SK-N-DZ (cell line): ENCODE measurements around the gene CDKAL1. TPM values are rescaled to one million over a fixed set of nuclear protein-coding genes. Genes with fewer than 3 reads are reported as not detected.
"Not testable (repeated sequence)": the region's sequence is repeated elsewhere in the genome, so short reads cannot be mapped to it uniquely, and the experiment has no call there.

Source experiments
- DNase-seq: peaks from one replicate; pipeline ENCODE4 v3.0.0-alpha.2; 2015; ENCODE audit warnings: low spot score
- polyA plus RNA-seq, 2 experiments: library from polyadenylated mRNA; depleted of rRNA; stranded (reverse); fragments of >200 nt; gene quantifications; 2 replicates each; pipeline ENCODE4 v1.2.3, GENCODE V29; 2014

The CDKAL1 gene
- polyA plus RNA-seq (2014; cell fraction: cytosol; rRNA removed) = 16.3 and 16.8 TPM in 2 replicates
- 5.8 and 12.5 TPM in 2 replicates for polyA plus RNA-seq (2014; cell fraction: nucleus; rRNA removed)

DNA sequence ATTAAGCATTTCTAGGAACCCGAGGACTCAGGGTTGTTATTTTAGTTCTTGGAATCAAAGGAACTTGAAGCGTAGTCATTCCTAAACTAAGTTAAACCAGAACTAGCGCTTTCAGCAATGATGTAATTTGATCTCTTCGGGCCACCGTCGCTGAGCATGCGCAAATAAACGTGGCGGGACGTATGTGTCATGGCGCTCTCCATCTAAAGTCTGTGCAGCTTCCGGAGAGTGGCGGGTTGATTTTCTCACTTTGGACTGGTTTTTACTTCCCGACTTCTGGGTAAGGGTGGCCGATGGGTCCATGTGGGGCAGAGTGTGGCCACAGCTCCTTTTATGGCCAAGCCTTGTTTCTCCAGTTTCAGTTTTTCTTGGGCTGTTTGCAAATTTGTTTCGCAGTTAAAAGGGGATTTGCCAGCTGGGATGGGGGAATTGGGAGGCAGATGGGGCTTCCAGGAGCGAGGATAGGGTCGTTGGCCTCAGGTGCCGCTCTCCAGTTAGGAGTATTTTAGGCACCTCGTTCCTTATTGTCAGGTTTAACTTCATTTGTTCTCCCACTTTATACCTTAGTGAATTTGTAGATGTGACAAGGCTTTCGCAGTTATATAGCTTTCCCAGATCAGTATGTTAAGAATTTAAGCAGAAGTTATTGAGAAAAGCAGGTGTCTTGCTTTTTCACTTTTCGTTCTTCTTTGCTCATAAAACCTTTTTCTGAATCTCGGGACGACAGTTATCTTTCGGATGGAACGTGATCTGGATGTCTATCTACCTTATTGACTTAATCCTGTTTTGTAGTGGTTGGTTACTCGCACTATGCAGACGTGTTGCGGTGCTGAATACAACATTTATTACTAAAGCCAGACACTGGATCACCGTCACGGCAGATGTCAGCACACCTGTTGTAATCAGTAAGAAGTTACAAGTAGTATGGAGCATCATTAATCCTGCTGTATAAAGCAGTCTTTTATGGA is at the start of gene CDKAL1:
Gene CDKAL1, plus strand, starts transcription at position 163 of the 968 bp plus-strand sequence. CDS start 11,894 bp downstream, outside the sequence.
- peak; percentile 93 for DNase-seq

DNA sequence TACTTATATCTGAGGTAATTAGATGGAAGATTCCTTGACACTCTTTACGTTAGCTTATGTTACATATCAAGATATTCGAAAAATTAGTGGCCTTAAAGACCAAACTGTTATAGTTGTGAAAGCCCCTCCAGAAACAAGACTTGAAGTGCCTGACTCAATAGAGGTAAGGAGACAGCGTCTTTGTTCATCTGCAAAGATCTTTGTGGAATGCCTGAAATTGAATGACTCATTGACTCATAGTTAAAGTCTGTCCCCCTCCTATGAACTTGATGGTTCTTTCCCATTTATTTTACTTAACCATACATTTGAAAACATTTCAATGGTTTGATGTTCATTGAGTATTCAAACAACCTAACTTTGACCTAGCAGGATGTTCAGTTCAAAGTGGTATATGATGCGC is 47.6 kb upstream of the CDKAL1 start:
- DNase-seq = no peak

DNA sequence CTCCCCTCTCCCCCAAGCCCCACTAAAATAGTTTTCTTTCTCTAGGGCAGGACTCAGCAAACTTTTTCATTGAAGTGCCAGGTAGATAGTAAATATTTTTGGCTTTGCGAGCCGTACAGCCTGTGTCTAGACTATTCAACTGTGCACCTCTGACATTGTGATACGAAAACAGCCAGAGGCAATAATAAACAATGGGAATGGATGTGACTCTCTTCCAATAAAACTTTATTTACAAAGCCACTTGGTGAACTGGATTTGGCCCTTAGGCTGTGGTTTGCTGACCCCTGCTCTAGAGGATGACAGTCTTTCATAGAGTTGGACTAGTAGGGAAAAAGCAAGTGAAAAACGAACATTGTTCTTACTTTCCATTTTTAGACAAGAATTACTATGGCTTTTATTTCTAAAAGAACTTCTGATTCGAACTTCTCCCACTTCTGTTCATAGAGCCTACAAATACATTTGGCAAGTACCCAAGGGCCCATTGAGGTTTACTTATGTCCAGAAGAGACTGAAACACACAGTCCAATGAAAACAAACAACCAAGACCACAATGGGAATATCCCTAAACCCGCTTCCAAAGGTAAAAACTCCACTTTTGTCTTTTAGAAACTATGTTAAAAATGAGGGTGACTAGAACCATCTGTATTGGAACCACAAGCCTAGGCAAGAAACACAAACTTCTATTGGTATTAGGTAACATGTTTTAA is 46.4 kb upstream of the CDKAL1 start:
- DNase-seq = no peak

DNA sequence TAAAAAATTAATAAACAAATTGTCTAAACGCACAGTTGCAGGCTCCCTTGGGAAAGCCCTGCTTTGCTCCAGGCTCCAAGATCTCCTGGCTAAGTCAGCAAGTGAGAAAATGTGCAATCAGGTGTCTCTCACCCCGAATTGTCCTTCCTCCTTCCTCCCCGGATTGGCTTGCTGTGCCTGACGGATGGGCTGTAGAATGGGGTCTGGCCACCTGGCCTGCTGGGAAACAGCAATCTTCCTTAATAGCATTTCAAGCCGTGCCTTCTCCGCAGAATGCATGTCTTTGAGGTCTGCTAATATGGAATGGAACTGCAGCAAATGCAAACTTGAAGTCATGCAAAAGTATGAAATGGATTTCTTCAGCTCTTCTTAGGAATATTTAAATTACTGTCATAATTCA is 43.7 kb upstream of the CDKAL1 start:
- no peak for DNase-seq

DNA sequence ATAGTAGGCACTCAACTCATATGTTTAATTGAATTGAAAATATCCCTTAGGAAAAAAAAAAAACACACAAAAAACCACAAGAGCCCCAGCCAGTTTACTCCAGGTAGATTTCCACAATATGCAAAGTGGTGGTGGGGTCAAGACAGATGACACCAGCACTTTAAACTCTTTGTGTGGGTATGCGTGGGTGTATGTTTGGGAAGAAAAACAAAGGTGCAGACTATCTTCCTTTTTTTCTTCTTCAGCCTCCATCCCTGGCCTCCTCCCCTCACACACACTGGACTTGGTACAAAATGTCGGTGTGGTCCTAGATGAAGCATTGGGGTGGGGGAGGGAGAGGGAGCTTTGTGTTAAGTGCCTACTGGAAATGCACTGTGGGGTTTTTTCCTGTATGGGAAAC is 42.2 kb upstream of the CDKAL1 start:
- DNase-seq = no peak

DNA sequence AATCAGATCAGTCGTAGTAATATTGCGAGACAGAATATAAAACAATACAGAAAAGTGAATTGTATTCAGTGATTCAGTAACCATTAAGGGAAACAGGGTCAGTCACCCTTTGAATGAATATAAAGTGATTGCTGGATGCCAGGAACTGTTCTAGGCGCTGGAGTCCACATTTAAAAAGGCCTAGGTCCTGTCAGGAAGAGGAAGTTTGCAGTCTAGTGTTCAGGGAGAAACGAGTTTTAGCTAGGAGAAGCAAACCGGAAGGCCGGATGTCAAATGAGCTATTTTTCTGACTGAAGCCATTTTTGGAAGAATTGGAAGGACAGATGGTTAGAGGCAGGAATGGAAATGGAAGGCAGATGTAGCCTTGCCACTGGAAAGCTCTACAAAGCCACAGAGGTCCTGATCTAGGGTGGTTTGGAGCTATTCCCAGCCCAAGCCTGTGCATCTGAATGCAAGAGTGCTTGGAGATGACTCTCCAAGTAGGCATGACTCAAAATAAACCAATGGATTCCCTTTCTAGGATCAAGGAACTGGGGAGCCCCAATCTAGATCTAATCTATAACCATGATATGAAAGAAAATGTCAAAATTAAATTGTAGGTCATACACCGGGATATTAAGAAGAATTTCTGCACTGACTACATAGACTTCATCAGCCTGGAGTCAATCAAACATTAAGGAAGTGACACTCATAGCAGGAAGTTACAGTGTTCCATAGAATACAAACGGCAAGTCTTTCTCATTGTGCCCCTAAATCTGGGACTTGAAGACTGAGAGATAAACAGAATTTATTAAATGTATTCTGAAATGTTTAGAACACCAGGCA is 36.8 kb upstream of the CDKAL1 start:
- no peak for DNase-seq

DNA sequence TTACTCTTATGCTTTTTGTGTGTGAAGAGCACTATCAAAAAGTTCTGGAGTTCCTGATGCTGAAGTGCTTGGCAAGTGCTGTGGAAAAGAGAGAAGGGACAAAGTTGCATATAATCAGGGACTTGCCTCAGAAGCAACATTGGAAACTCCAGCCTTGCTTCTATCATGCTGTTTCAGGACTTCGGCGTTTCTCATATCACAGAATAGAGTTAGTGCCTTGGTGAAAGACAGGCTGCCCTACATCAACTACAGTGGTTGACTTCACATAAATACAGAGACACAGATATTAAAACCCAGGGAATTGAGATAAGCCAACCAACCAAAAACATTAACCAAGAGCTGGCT is 36.2 kb upstream of the CDKAL1 start:
- DNase-seq = no peak

DNA sequence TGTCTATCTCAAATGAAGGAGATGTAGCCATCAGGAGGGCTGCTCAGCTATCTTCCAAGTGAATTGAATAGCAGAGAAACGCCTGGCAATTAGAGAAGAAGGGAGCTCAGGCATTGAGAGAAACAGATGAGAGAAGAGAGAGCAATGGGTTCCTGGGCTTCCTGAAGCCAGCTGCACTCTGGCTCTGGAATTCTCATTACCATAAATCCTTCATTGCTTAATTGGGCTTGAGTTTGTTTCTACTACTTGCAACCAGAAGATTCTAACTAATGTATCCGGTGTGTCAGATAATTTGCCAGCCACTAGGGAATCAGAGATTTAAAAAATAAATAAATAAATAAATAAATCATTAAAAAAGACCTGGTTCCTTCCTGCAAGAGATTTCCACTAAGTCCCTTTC is 25.0 kb upstream of the CDKAL1 start:
- no peak for DNase-seq

DNA sequence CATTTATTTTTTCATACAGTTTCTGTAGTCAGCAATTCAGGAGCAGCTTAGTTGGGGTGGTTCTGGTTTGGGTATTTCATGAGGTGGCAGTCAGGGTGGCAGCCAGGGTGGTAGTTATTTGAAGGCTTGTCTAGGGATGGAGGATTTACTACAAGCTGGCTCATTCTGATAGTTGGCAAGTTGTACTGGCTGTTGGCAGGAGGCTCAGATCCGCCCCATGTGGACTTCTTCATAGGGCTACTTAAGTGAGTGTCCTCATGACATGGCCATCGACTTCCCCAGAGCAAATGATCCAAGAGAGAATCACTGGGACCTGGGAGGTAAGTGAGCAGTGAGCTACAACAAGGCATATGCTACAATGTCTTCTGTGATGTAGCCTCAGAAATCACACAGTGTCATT is 22.4 kb upstream of the CDKAL1 start:
- no peak for DNase-seq

DNA sequence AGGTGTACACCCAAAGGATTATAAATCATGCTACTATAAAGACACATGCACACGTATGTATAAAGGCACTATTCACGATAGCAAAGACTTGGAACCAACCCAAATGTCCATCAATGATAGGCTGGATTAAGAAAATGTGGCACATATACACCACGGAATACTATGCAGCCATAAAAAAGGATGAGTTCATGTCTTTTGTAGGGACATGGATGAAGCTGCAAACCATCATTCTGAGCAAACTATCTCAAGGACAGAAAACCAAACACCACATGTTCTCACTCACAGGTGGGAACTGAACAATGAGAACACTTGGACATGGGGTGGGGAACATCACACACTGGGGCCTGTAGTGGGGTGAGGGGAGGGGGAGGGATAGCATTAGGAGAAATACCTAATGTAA is 9.0 kb upstream of the CDKAL1 start:
- DNase-seq = not testable (repeated sequence)

DNA sequence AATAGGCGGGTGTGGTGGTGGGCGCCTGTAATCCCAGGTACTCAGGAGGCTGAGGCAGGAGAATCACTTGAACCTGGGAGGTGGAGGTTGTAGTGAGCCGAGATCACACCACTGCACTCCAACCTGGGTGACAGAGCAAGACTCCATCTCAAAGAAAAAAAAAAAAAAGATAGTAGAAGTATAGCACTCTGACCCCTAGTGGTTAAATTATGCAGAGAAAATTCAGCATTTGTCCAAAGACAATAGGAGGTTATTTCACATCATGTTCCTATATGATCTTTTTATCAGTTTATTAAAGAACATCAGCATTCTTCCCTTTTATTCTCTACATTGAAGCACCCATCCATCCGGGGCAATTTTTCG is 5.2 kb upstream of the CDKAL1 start:
- DNase-seq = peak; percentile 67

DNA sequence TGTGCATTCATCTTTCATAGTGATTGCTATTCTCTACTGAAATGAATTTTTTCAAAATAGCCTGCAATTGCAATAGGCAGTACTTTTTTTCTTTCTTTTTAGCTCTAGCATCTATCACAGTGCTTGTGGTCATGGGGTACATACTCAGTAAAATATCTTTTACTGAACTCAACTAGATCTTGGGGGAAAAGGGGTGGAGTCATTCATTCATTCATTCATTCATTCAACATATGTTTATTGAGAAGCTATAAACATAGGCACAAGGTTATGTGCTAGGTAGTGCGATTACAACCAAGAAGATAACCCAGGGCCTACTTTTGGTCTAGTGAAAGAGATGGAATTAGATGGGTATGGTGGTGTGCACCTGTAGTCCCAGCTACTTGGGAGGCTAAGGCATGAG is 1.4 kb upstream of the CDKAL1 start:
- no peak for DNase-seq

DNA sequence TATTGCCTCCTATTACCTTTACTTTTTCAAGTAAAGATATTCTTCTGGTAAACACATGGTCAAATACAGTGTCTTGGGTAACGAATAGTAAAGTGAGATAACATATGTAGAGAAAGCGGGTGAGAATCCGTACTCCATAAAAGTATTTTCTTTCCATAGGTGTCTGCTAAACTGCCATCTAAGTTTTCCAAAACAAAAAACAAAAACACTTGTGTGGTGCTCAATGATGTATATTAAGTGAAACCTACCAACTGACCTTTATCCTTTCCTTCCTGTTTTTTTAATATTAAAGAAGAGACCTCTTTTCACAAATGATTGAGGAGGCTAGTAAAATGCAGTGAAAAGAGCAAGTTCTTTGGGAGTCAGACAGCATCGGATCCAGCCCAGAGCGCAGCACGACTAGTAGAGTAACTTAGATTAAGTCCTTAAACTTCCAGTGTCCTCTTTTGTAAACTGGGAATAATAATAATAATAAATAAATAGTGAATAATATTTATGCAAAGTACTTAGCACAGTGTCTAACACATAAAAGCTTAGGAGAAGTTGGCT is 437 bp upstream of the CDKAL1 start:
- DNase-seq = no peak

DNA sequence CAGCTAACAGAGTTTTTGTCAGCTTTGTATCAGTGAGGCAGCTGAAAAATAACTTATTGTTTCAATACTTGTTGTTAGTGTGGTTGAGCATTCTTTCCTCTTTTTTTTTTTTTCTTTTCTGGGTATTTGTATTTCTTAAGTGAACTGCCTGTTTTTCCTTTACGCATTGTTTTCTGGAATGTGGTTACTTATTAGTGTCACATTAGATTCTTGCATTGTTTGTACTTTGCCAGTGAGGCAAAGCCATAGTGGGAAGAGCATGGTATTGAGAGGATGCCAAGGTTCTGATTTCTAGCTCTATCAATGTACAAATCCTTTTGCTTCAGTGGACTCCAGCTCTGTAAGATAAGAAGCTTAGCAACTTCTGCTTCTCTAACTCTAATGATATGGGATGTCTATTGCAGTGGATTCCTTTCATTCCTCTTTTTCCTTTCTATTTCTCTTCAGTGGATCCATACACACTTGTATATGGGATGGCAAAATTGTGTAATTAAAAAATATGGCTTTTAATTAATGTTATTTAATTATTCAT is 3.9 kb downstream of the CDKAL1 start:
- DNase-seq = no peak

DNA sequence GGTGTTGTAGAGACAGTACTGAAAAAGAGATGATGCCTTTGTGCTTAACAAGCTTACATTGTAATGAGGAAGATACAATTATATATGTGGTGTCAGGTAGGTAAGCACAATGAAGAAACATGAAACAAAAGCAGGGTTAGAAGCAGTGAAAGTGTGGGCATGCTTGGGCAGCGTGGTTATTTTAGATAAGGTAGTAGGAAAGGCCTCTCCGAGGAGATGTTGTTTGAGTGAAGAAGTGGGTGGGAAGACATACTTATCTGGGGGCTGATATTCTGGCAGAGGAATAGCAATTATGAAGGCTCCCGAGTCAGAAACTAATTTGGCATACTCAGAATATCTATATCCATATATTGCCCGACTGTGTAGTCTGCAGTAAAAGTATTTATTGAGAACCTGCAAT is 4.7 kb downstream of the CDKAL1 start:
- DNase-seq = no peak

DNA sequence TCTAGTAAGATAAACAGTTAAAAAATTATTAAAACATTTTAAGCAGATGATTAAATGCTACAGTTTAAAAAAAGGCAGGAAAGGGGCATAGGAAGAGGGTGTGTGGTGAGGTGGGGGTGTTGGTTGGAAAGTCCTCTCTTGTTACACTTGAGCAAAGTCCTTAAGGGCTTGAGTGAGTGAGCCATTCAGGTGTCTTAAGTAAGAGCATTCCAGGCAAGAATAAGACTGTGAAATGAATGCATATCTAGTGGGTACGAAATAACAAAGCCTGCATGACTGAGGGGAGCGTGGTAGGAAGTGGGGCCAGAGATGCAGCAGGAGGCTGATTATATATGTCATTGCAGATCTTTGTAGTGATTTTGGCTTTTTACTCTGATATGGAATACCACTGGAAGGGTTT is 5.1 kb downstream of the CDKAL1 start:
- no peak for DNase-seq

DNA sequence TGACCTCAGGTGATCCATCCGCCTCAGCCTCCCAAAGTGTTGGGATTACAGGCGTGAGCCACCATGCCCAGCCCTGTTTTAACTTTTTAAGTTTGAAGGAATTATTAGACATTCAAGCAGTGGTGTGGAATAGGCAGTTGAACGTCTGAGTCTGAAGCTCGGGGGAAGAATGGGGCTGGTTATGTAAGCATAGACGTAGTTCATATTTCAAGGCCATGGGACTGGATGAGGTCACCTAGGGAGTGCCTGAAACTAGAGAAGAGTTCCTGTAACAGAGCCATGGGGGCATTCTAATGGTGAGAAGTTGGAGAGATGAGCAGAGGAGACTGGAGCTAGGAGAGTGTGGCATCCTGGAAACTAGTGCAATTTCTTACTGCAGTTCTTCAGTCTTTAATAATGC is 6.4 kb downstream of the CDKAL1 start:
- DNase-seq = no peak

DNA sequence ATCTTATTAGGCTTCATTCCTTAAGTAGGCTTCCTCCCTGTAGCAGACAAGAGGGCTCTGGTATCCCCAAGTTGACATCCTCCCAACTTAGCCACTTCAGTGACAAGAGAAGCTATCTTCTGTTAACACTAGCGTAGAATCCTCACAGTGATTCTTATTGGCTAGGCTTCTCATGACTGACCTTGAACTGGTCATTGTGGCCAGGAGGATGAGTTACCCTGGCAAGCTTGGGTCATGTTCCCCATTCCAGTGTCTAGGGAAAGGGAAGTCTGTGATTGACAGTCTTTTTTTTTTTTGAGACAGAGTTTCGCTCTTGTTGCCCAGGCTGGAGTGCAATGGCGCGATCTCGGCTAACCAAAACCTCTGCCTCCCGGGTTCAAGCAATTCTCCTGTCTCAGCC is 7.1 kb downstream of the CDKAL1 start:
- DNase-seq = no peak

DNA sequence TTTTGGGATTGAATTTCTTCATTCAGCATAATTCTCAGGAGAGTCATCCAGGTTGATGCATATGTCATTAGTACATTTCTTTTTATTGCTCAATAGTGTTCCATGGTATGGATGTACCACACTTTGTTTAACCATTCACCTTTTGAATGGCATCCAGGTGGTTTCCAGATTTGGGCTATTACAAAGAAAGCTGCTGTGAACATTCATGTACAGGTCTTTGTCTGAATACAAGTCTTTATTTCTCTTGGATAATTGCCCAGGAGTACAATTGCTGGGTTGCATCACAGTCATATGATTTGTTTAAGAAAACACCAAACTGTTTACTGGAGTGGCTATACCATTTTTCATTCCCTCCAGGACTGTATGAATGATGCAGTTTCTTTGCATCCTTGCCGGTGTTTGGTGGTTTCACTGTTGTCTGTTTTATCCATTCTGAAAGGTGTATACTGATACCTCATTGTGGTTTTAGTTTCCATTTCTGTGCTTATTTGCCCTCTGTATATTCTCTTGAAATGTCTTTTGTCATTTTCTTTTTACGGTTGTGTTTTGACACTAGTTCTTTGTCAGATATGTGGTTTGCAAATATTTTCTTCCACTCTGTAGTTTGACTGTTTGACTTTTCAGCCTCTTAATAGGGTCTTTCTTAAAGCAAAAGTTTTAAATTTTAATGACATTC is 8.8 kb downstream of the CDKAL1 start:
- no peak for DNase-seq

DNA sequence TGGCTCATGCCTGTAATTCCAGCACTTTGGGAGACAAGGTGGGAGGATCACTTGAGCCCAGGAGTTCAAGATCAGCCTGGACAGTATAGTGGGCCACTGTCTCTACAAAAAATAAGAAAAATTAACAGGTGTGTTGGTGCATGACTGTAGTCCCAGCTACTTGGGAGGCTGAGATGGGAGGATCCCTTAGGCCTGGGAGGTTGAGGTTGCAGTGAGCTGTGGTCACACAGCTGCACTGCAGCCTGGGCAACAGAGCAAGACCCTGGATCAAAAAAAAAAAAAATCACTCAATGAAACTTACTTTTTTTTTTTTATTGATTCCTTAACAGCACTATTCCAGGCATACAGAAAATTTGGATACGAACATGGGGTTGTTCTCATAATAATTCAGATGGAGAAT is 14.0 kb downstream of the CDKAL1 start:
- DNase-seq = no peak

DNA sequence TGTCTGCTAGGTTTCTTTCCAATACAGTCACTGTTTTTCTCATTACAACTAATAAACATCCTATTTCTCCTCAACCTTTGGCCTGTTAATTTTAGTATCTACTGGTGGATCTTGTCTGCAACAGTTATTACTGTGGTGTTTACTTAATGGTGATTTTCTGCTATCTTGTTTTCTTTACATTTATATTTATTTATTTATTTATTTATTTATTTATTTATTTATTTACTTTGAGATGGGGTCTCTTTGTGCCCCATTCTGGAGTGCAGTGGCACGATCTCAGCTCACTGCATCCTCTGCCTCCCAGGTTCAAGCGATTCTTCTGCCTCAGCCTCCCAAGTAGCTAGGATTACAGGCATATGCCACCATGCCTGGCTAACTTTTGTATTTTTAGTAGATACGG is 15.1 kb downstream of the CDKAL1 start:
- DNase-seq = not testable (repeated sequence)
